Fibroblast of villous mesenchyme (primary cell): Measurements from ENCODE around the gene AGXT2. TPM values are rescaled to one million over a fixed set of nuclear protein-coding genes. Genes with fewer than 3 reads are reported as not detected.

ENCODE experiments used
- DNase-seq: peaks from one replicate; pipeline ENCODE4 v3.0.0-alpha.2; 2010; ENCODE audit warnings: low read depth
- H3K4me3 ChIP-seq: 2 replicates; pipeline ENCODE4 v1.5.1; 2011; ENCODE audit warnings: low read depth, mild to moderate bottlenecking, low read length
- CTCF ChIP-seq: IDR thresholded peaks from 2 replicates; pipeline ENCODE4 v1.5.1; 2012; ENCODE audit warnings: low read depth, mild to moderate bottlenecking, low read length; ENCODE audit not compliant: insufficient read depth
- total RNA-seq: library from RNA; depleted of rRNA; stranded (reverse); fragments of >200 nt; gene quantifications from 2 replicates; pipeline ENCODE4 v1.2.3, GENCODE V29; 2012

AGXT2 gene
- total RNA-seq, 1 donor: not detected

- DNase-seq: peak; percentile 76
- no peak overlapping the region for H3K4me3 ChIP-seq
- TF ChIP-seq CTCF: peak; percentile 87
Measured at GRCh38 chr5:35089334-35090314, 41.9 kb upstream of the AGXT2 start.

GRCh38 chr5:35087991-35088390 lies 40.2 kb upstream of the AGXT2 start:
- peak; percentile 28 for DNase-seq
- no peak overlapping the region for H3K4me3 ChIP-seq
- no peak for TF ChIP-seq CTCF

GRCh38 chr5:35083150-35083549 lies 35.4 kb upstream of the AGXT2 start:
- no peak overlapping the region for H3K4me3 ChIP-seq
- no peak for DNase-seq
- no peak for TF ChIP-seq CTCF

GRCh38 chr5:35082530-35082929 lies 34.8 kb upstream of the AGXT2 start:
- H3K4me3 ChIP-seq: no peak overlapping the region
- DNase-seq: no peak
- no peak for TF ChIP-seq CTCF

- no peak for TF ChIP-seq CTCF
- no peak overlapping the region for H3K4me3 ChIP-seq
- DNase-seq: no peak
Measured at GRCh38 chr5:35081134-35081533, 33.4 kb upstream of the AGXT2 start.

GRCh38 chr5:35073160-35073559 lies 25.4 kb upstream of the AGXT2 start:
- TF ChIP-seq CTCF: no peak
- no peak for DNase-seq
- no peak overlapping the region for H3K4me3 ChIP-seq
